ENCODE data around the gene SPOCK2. TPM values are rescaled to one million over a fixed set of nuclear protein-coding genes. Genes with fewer than 3 reads are reported as not detected.

Gene SPOCK2
- total RNA-seq, 4 donors from 2014 or later = 4.6 to 12.1 (median 7.8) TPM

DNA sequence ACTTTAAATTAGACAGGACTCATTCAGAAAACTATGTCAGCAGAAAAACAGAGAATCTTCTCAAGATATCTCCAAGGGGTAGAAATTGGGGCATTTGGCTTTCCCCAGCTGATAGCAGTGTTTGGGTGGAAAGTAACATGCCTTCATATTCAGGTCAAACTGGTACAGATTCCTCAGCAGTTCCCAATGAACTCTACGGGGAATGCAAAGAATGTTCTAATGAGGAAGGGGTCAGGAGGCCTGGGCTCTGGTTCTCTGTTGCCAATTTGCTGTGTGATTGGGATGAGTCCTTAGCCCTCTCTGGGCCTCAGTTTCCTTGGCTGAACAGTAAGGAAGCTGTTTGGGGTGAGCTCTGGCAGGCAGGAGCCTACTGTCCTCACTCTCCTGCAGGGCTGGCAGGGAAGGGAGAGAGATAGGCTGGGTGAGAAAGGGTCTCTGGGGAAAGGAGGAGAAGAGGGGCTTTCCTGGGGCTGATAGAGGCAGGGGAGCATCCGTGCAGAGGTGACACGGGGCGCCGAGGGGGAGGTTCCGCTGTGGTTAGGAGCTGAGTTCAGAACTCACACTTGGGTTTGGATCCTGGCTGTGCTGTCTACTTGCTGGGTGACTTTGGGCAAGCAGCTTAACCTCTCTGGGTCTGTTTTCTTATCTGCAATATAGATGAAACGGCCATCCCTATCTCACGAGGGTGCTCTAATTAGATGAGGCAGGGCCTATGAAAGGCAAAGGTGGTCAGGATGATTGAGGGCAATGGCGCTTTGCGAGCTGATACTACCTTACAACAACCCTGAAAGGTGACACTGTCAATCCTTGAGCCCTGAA is 45.1 kb downstream of the SPOCK2 start:
- no peaks in the 10 kb centered on the region for H3K36me3 ChIP-seq
- 87% methylated on average over 10 of the region's 10 CpGs for WGBS
- no peak overlapping the region for H3K4me3 ChIP-seq
- no peak overlapping the region for H3K27ac ChIP-seq (replicated peaks in 1 of 4)
- TF ChIP-seq CTCF (IDR thresholded peaks at IDR 0.05) (no peak), POLR2A (IDR thresholded peaks at IDR 0.05; ENCODE audit: low read depth) (no peak)
- no peaks in the 10 kb centered on the region for H3K9me3 ChIP-seq
- intact Hi-C loops (cut with DNase I) = no loop called here
- no peak for DNase-seq (ENCODE audit: extremely low spot score)
- no peaks in the 10 kb centered on the region for H3K27me3 ChIP-seq
- peaks cover 0 to 10% (median 2%) of the 10 kb centered on the region in 4 donors for H3K4me1 ChIP-seq

- H3K9me3 ChIP-seq = no peaks in the 10 kb centered on the region
- H3K4me1 ChIP-seq = peaks cover 0 to 10% (median 2%) of the 10 kb centered on the region in 4 donors
- intact Hi-C loops (cut with DNase I) = no loop called here
- H3K27ac ChIP-seq (replicated peaks in 1 of 4) = no peak overlapping the region
- no peaks in the 10 kb centered on the region for H3K27me3 ChIP-seq
- TF ChIP-seq EP300 (IDR thresholded peaks at IDR 0.05) (no peak), CTCF (IDR thresholded peaks at IDR 0.05) (no peak), POLR2A (IDR thresholded peaks at IDR 0.05; ENCODE audit: low read depth) (no peak), POLR2AphosphoS5 (IDR thresholded peaks at IDR 0.05) (no peak)
- no peak overlapping the region for H3K4me3 ChIP-seq
- H3K36me3 ChIP-seq = no peaks in the 10 kb centered on the region
- 89% methylated on average over 6 of the region's 6 CpGs for WGBS
- DNase-seq (ENCODE audit: extremely low spot score) = no peak
Measured at GRCh38 chr10:72041491-72041890, 46.9 kb downstream of the SPOCK2 start.

DNA sequence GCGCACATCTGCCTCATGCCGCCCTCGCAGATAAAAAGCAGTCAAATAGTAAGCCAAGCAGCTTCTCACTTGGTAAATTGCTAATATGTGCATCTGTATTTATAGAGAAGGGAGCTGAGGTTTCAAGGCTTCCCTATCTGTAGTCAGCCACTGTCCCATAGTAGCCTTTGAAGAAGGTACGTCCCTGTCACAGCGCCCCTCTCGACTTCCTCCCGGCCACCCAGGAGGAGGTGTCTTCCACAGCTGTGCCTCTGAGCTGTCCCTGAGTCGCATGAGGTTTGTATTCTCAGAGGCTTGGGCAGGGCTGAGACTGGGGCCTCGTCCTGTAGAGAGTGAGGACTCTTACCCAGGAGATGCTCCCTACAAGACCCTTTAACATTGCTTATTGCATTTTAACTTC is 49.0 kb downstream of the SPOCK2 start:
- WGBS = 90% methylated on average over 8 of the region's 9 CpGs
- Histone ChIP-seq H3K4me1 (peaks cover 0 to 3% (median 2%) of the 10 kb centered on the region in 4 donors), H3K9me3 (no peaks in the 10 kb centered on the region), H3K27ac (replicated peaks in 1 of 4) (no peak overlapping the region), H3K27me3 (no peaks in the 10 kb centered on the region), H3K36me3 (no peaks in the 10 kb centered on the region), H3K4me3 (no peak overlapping the region)
- intact Hi-C loops (cut with DNase I) = no loop called here
- no peak for DNase-seq (ENCODE audit: extremely low spot score)
- TF ChIP-seq CTCF (IDR thresholded peaks at IDR 0.05) = no peak
- TF ChIP-seq POLR2A (IDR thresholded peaks at IDR 0.05; ENCODE audit: low read depth) = no peak
- TF ChIP-seq POLR2AphosphoS5 (IDR thresholded peaks at IDR 0.05) = no peak
- TF ChIP-seq EP300 (IDR thresholded peaks at IDR 0.05) = no peak

DNA sequence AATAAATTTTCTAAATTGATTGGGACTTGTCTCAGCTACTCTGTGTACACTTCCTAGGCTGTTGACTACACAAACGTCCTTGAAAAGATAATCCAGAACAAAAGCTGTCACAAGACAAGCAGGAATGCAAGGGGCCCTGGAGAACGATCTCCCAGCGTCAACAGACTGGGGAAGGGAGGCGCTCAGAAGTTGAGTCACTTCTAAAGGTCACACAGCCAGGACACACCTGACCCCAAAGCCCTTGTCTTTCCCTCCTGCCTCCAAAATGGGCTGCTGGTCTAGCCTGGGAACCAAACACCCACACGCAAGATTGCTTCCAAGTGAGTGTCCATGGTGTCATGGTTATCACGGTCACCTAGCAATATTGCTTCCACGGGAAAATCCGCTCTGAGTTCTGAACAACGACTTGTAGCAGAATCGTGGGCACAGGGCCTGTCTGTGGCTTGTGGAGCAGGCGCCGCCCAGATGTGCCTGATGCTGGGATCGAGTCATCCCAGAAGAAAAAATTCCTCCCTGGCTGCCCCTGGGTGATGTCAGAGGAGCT is 49.8 kb downstream of the SPOCK2 start:
- no peaks in the 10 kb centered on the region for H3K27me3 ChIP-seq
- 71% methylated on average over 12 of the region's 13 CpGs for WGBS

More for the DNA sequence above, 49.8 kb downstream of the SPOCK2 start:
- no peak overlapping the region for H3K4me3 ChIP-seq
- intact Hi-C loops (cut with DNase I) = no loop called here
- no peak overlapping the region for H3K27ac ChIP-seq (replicated peaks in 1 of 4)
- no peak for TF ChIP-seq POLR2A (IDR thresholded peaks at IDR 0.05; ENCODE audit: low read depth)
- TF ChIP-seq POLR2AphosphoS5 (IDR thresholded peaks at IDR 0.05) = no peak
- TF ChIP-seq EP300 (IDR thresholded peaks at IDR 0.05) = no peak
- no peak for TF ChIP-seq CTCF (IDR thresholded peaks at IDR 0.05)
- DNase-seq (ENCODE audit: extremely low spot score) = no peak
- H3K36me3 ChIP-seq = no peaks in the 10 kb centered on the region
- no peaks in the 10 kb centered on the region for H3K9me3 ChIP-seq
- H3K4me1 ChIP-seq = peaks cover 0 to 7% (median 0%) of the 10 kb centered on the region in 4 donors

All from esophagus muscularis mucosa (tissue), 4 donors.